H1 (cell line): ENCODE results near the gene DAB2IP. TPM values are rescaled to one million over a fixed set of nuclear protein-coding genes. Genes with fewer than 3 reads are reported as not detected.

Experiments
- BACH1 ChIP-seq: IDR thresholded peaks from 2 replicates; pipeline ENCODE4 v1.6.1; 2012; ENCODE audit warnings: low read length, improper control_type of control experiment
- CBX5 ChIP-seq: fragments of 300-800, 300-1000 bp; sonication (generic); IDR thresholded peaks from 2 replicates; pipeline ENCODE4 v1.7.1; 2016; ENCODE audit warnings: antibody characterized with exemption, low read length, low read depth
- CTCF ChIP-seq, 3 experiments: IDR thresholded peaks; 1 replicate in 2 of 3; 2 replicates in 1 of 3; pipeline versions ENCODE4 v1.5.1 to v1.6.1; 2011; ENCODE audit warnings: low read length in 3 of 3, mild to moderate bottlenecking in 3 of 3, inconsistent platforms in 2 of 3, low read depth in 1 of 3, moderate library complexity in 1 of 3; ENCODE audit not compliant: insufficient read depth in 1 of 3; ENCODE audit errors: control extremely low read depth in 1 of 3
- E2F6 ChIP-seq: IDR thresholded peaks from 2 replicates; pipeline ENCODE4 v1.6.1; 2012; ENCODE audit warnings: inconsistent platforms
- POU5F1 ChIP-seq: IDR thresholded peaks from 2 replicates; pipeline ENCODE4 v1.6.1; 2011; ENCODE audit warnings: low read depth, mild to moderate bottlenecking, low read length, moderate library complexity
- SIN3A ChIP-seq, 2 experiments: IDR thresholded peaks in 1 of 2; conservative IDR thresholded peaks in 1 of 2; 2 replicates each; pipeline ENCODE4 v1.6.1; 2011 to 2012; ENCODE audit warnings: low read length in 2 of 2, improper control_type of control experiment in 1 of 2, low read depth in 1 of 2, mild to moderate bottlenecking in 1 of 2
- SIX5 ChIP-seq: IDR thresholded peaks from 2 replicates; pipeline ENCODE4 v1.6.1; 2011; ENCODE audit warnings: mild to moderate bottlenecking, low read depth, low read length
- YY1 ChIP-seq: IDR thresholded peaks from 2 replicates; pipeline ENCODE4 v1.6.1; 2011; ENCODE audit warnings: low read depth, mild to moderate bottlenecking, low read length
- polyA plus RNA-seq, 7 experiments: library from polyadenylated mRNA; depleted of rRNA in 3 of 7; stranded (reverse) in 5 of 7; unstranded in 2 of 7; fragments of >200 nt in 5 of 7; fragments of 200-250 nt in 2 of 7; gene quantifications; 1 replicate in 5 of 7; 2 replicates in 1 of 7; 4 replicates in 1 of 7; pipeline versions ENCODE4 v1.2.1 to v1.2.3, GENCODE V29; 2011 to 2013; ENCODE audit warnings: missing spikeins in 2 of 7, mixed read lengths in 2 of 7
- total RNA-seq: library from RNA; stranded (reverse); fragmentation: NEBNext Ultra II Directional; extraction: Animal tissue kit (Norgen Biotek cat#: 25700); gene quantifications from 2 replicates; pipeline ENCODE4 v1.2.1, GENCODE V29; 2021

The DAB2IP gene
- total and polyA plus RNA-seq, 2 of the 8 experiments (the other 6 are each of a cell fraction or from before 2014, with no cell fraction given), result 19.7 to 39.5 TPM

GRCh38 chr9:121818016-121818661 lies 166.7 kb downstream of the DAB2IP start (continued):
- TF ChIP-seq E2F6, result no peak
- TF ChIP-seq CTCF (IDR thresholded peaks at IDR 0.05; ENCODE audit: control extremely low read depth in 1 of 3, insufficient read depth in 1 of 3, low read depth in 1 of 3, low read length in 3 of 3), result no peak
- TF ChIP-seq CBX5, result no peak
- no peak for TF ChIP-seq SIN3A (conservative IDR thresholded peaks at IDR 0.05 in 1 of 2, IDR thresholded peaks at IDR 0.05 in 1 of 2; ENCODE audit: low read depth in 1 of 2, low read length in 2 of 2)
- no peak for TF ChIP-seq POU5F1
- no peak for TF ChIP-seq BACH1
- TF ChIP-seq SIX5, result no peak
- no peak for TF ChIP-seq YY1
